Measurements from ENCODE around the gene DCT.

GRCh38 chr13:94414708-94415107 lies 64.8 kb downstream of the DCT start:
- TF ChIP-seq CTCF (conservative IDR thresholded peaks at IDR 0.05; ENCODE audit: low read depth, low read length) (no peak), EZH2 (IDR thresholded peaks at IDR 0.05; ENCODE audit: low read length, unreplicated experiment) (no peak)
